IMR-90 (cell line): Measurements from ENCODE around the gene DGKE. TPM values are rescaled to one million over a fixed set of nuclear protein-coding genes. Genes with fewer than 3 reads are reported as not detected.

ENCODE experiments used
- ATAC-seq: fragments of 200-7000 bp; cut with Tn5 transposase; 2 replicates; pipeline ENCODE4 v1.9.1; 2020; ENCODE audit warnings: low read depth, mild to moderate bottlenecking, moderate library complexity
- Bru-seq: library from RNA; stranded (reverse); fragments of 400-500 nt; gene quantifications from one replicate; lab custom pipeline; 2021; lab: Mats Ljungman, UMichigan
- BruChase-seq, 2 experiments: library from RNA; stranded (reverse); fragments of 400-500 nt; gene quantifications; one replicate each; lab custom pipeline; 2021; lab: Mats Ljungman, UMichigan
- BruUV-seq: library from RNA; stranded (reverse); fragments of 400-500 nt; replicated peaks from 2 replicates; lab custom pipeline; 2021; lab: Mats Ljungman, UMichigan
- CTCF ChIA-PET: fragments of 300-600 bp; formaldehyde crosslinking; extraction: SDS; loops from one replicate; lab custom pipeline; 2021; ENCODE audit warnings: antibody characterized with exemption; lab: Yijun Ruan, JAX
- POLR2A ChIA-PET: fragments of 300-600 bp; sonication (Branson Sonifier 250); formaldehyde crosslinking; loops from one replicate; lab custom pipeline; 2022; ENCODE audit warnings: antibody characterized with exemption; ENCODE audit not compliant: unreplicated experiment; lab: Charles Lee
- DNase-seq: peaks from one replicate; pipeline ENCODE4 v3.0.0; 2013
- H2AFZ ChIP-seq: replicated peaks from 2 replicates; pipeline ENCODE3; 2013; ENCODE audit warnings: low read length, mild to moderate bottlenecking; ENCODE audit not compliant: poor library complexity
- H2AK5ac ChIP-seq: 2 replicates; pipeline ENCODE4 v1.6.1; 2013; ENCODE audit warnings: low read depth, low read length, inconsistent platforms
- H2AK9ac ChIP-seq: replicated peaks from 2 replicates; pipeline ENCODE3; 2013; ENCODE audit warnings: mild to moderate bottlenecking, low read depth, low read length, moderate library complexity; ENCODE audit not compliant: poor library complexity
- H2BK120ac ChIP-seq: 2 replicates; pipeline ENCODE4 v1.6.1; 2013; ENCODE audit warnings: low read depth, low read length, inconsistent platforms
- H2BK15ac ChIP-seq: 3 replicates; pipeline ENCODE4 v1.6.1; 2013; ENCODE audit warnings: low read depth, low read length, inconsistent platforms
- H2BK20ac ChIP-seq: 2 replicates; pipeline ENCODE4 v1.6.1; 2013; ENCODE audit warnings: low read depth, mild to moderate bottlenecking, inconsistent platforms, low read length, moderate library complexity
- H2BK5ac ChIP-seq: 2 replicates; pipeline ENCODE4 v1.6.1; 2013; ENCODE audit warnings: mild to moderate bottlenecking, low read depth, low read length, inconsistent platforms; ENCODE audit not compliant: poor library complexity, severe bottlenecking
- H3K14ac ChIP-seq: replicated peaks from 2 replicates; pipeline ENCODE4 v1.6.1; 2013; ENCODE audit warnings: low read depth, low read length, inconsistent platforms
- H3K18ac ChIP-seq: 2 replicates; pipeline ENCODE4 v1.6.1; 2013; ENCODE audit warnings: low read depth, low read length, control low read depth
- H3K23ac ChIP-seq: 2 replicates; pipeline ENCODE4 v1.6.1; 2013; ENCODE audit warnings: low read depth, low read length, inconsistent platforms
- H3K27ac ChIP-seq: 2 replicates; pipeline ENCODE4 v1.5.1; 2013; ENCODE audit warnings: mild to moderate bottlenecking, control low read depth, low read length; ENCODE audit not compliant: insufficient read depth
- H3K27me3 ChIP-seq: 2 replicates; pipeline ENCODE4 v1.6.1; 2013; ENCODE audit warnings: low read length; ENCODE audit not compliant: control insufficient read depth, insufficient read depth
- H3K36me3 ChIP-seq: 2 replicates; pipeline ENCODE4 v1.6.1; 2013; ENCODE audit warnings: low read length, mixed read lengths; ENCODE audit not compliant: control insufficient read depth, insufficient read depth
- H3K4ac ChIP-seq: 2 replicates; pipeline ENCODE4 v1.6.1; 2013; ENCODE audit warnings: low read depth, low read length, inconsistent platforms
- H3K4me1 ChIP-seq: 2 replicates; pipeline ENCODE4 v1.6.1; 2013; ENCODE audit warnings: low read length, mixed read lengths; ENCODE audit not compliant: control insufficient read depth, insufficient read depth
- H3K4me2 ChIP-seq: 2 replicates; pipeline ENCODE4 v1.6.1; 2013; ENCODE audit warnings: low read depth, mild to moderate bottlenecking, control low read depth, low read length, moderate library complexity
- H3K4me3 ChIP-seq: 2 replicates; pipeline ENCODE4 v1.5.1; 2013; ENCODE audit warnings: low read depth, mild to moderate bottlenecking, control low read depth, low read length, moderate library complexity; ENCODE audit not compliant: insufficient read depth
- H3K56ac ChIP-seq: 2 replicates; pipeline ENCODE4 v1.6.1; 2013; ENCODE audit warnings: low read length, inconsistent platforms; ENCODE audit not compliant: insufficient read depth; ENCODE audit errors: extremely low read depth
- H3K79me1 ChIP-seq, 2 experiments: 2 replicates each; pipeline ENCODE4 v1.6.1; 2013; ENCODE audit warnings: low read length in 2 of 2, inconsistent platforms in 1 of 2, low read depth in 1 of 2
- H3K9ac ChIP-seq: 2 replicates; pipeline ENCODE4 v1.6.1; 2013; ENCODE audit warnings: low read depth, low read length, control low read depth
- H3K9me1 ChIP-seq: 2 replicates; pipeline ENCODE4 v1.6.1; 2013; ENCODE audit warnings: low read length, inconsistent platforms; ENCODE audit not compliant: insufficient read depth
- H3K9me3 ChIP-seq: 2 replicates; pipeline ENCODE4 v1.6.1; 2013; ENCODE audit warnings: low read length; ENCODE audit not compliant: control insufficient read depth, insufficient read depth
- H4K20me1 ChIP-seq: 2 replicates; pipeline ENCODE4 v1.6.1; 2013; ENCODE audit warnings: low read length, inconsistent platforms; ENCODE audit not compliant: insufficient read depth
- H4K5ac ChIP-seq: 2 replicates; pipeline ENCODE4 v1.6.1; 2013; ENCODE audit warnings: mild to moderate bottlenecking, low read depth, low read length, control low read depth
- H4K8ac ChIP-seq, 2 experiments: 2 replicates each; pipeline ENCODE4 v1.6.1; 2013; ENCODE audit warnings: low read depth in 2 of 2, low read length in 2 of 2, control low read depth in 1 of 2, inconsistent platforms in 1 of 2
- H4K91ac ChIP-seq: 2 replicates; pipeline ENCODE4 v1.6.1; 2013; ENCODE audit warnings: low read depth, low read length, inconsistent platforms; ENCODE audit not compliant: insufficient read depth
- BHLHE40 ChIP-seq: fragments of 150-350 bp; IDR thresholded peaks from 2 replicates; pipeline ENCODE4 v1.6.1; 2016; ENCODE audit warnings: mild to moderate bottlenecking, low read depth, low read length
- CEBPB ChIP-seq: IDR thresholded peaks from 2 replicates; pipeline ENCODE4 v1.6.1; 2012; ENCODE audit warnings: low read depth, low read length, improper control_type of control experiment
- CHD1 ChIP-seq: IDR thresholded peaks from 2 replicates; pipeline ENCODE4 v1.6.1; 2012; ENCODE audit warnings: low read depth, low read length, improper control_type of control experiment
- FOS ChIP-seq: fragments of 150-350 bp; IDR thresholded peaks from 2 replicates; pipeline ENCODE4 v1.6.1; 2016; ENCODE audit warnings: low read depth, low read length
- MAZ ChIP-seq: IDR thresholded peaks from 2 replicates; pipeline ENCODE4 v1.6.1; 2012; ENCODE audit warnings: low read depth, mild to moderate bottlenecking, low read length, improper control_type of control experiment, moderate library complexity, borderline replicate concordance
- MXI1 ChIP-seq: IDR thresholded peaks from 2 replicates; pipeline ENCODE4 v1.6.1; 2012; ENCODE audit warnings: low read depth, mild to moderate bottlenecking, low read length, moderate library complexity, borderline replicate concordance
- NFE2L2 ChIP-seq: fragments of 150-350 bp; IDR thresholded peaks from 2 replicates; pipeline ENCODE4 v1.6.1; 2016; ENCODE audit warnings: low read depth, mild to moderate bottlenecking, low read length
- POLR2A ChIP-seq: IDR thresholded peaks from 2 replicates; pipeline ENCODE4 v1.6.1; 2012; ENCODE audit warnings: mild to moderate bottlenecking, low read depth, low read length
- RCOR1 ChIP-seq: IDR thresholded peaks from 2 replicates; pipeline ENCODE4 v1.6.1; 2012; ENCODE audit warnings: mild to moderate bottlenecking, low read length, improper control_type of control experiment; ENCODE audit not compliant: insufficient replicate concordance
- RFX5 ChIP-seq: IDR thresholded peaks from 2 replicates; pipeline ENCODE4 v1.8.0; 2012; ENCODE audit warnings: low read depth, mild to moderate bottlenecking, low read length, moderate library complexity
- WGBS, 2 experiments: methylation state at CpG; one replicate each; pipeline versions ENCODE4 v1.1.5 to v1.1.7; 2013; ENCODE audit warnings: missing lambda C conversion rate in 2 of 2; ENCODE audit not compliant: insufficient read length in 1 of 2; ENCODE audit errors: extremely low coverage in 2 of 2; 5-methylcytosine and 5-hydroxymethylcytosine counted together
- dilution Hi-C: fragments of 300-500 bp; cut with HindIII; formaldehyde crosslinking; loops from one replicate; pipeline ENCODE4 v1.14.3; 2018; ENCODE audit warnings: low sequenced_read_pairs; ENCODE audit not compliant: unreplicated experiment
- in situ Hi-C: fragments of 300-500 bp; cut with MboI; formaldehyde crosslinking; loops from 3 replicates; pipeline ENCODE4 v1.14.3; 2019; ENCODE audit warnings: low sequenced_read_pairs, inconsistent platforms, mixed read lengths
- intact Hi-C: fragments of 100-400 bp; cut with micrococcal nuclease; formaldehyde crosslinking; loops from 2 replicates; pipeline ENCODE4 v1.10.0; 2022
- long read RNA-seq: library from polyadenylated mRNA; unstranded; transcript quantifications from one replicate; pipeline ENCODE4 v2.0.0, GENCODE V29; 2021; ENCODE audit not compliant: unreplicated experiment
- polyA plus RNA-seq, 3 experiments: library from polyadenylated mRNA; depleted of rRNA; stranded (reverse); fragments of >200 nt; gene quantifications; 2 replicates each; pipeline ENCODE4 v1.2.3, GENCODE V29; 2012; ENCODE audit warnings: low replicate concordance in 1 of 3
- total RNA-seq: library from RNA; depleted of rRNA; stranded (reverse); fragments of >200 nt; gene quantifications from 2 replicates; pipeline ENCODE4 v1.2.3, GENCODE V29; 2012; rRNA removed
- TF ChIP-seq, protein P1 (sequence below): conservative IDR thresholded peaks from 2 replicates; pipeline ENCODE4 v1.5.1; 2012; ENCODE audit warnings: mild to moderate bottlenecking, low read depth, low read length, improper control_type of control experiment
- TF ChIP-seq, protein P2 (sequence below): fragments of 150-350 bp; IDR thresholded peaks from 2 replicates; pipeline ENCODE4 v1.6.1; 2016; ENCODE audit warnings: low read depth, mild to moderate bottlenecking, low read length, moderate library complexity, borderline replicate concordance

Gene DGKE
- total RNA-seq, result 4.7 and 5.0 TPM in 2 replicates
- polyA plus RNA-seq (2012; rRNA removed), result 2.4 and 3.9 TPM in 2 replicates
- 1.0 and 1.4 TPM in 2 replicates for polyA plus RNA-seq (2012; cell fraction: cytosol; rRNA removed)
- 17.7 and 19.8 TPM in 2 replicates for polyA plus RNA-seq (2012; cell fraction: nucleus; rRNA removed; ENCODE audit: low replicate concordance)
- Bru-seq, nascent RNA, result percentile 68 among the genes with signal in this experiment
- BruChase-seq, experiment 1, labeled RNA remaining after a 6-hour chase, result percentile 65 among the genes with signal in this experiment
- percentile 71 among the genes with signal in this experiment for BruChase-seq, experiment 2, labeled RNA remaining after a 2-hour chase
- long read RNA-seq, partial matches to known transcripts, result 1 of 3 reads
- long read RNA-seq, other reads (novel, unspliced or antisense), result 1 of 3 reads

DNA sequence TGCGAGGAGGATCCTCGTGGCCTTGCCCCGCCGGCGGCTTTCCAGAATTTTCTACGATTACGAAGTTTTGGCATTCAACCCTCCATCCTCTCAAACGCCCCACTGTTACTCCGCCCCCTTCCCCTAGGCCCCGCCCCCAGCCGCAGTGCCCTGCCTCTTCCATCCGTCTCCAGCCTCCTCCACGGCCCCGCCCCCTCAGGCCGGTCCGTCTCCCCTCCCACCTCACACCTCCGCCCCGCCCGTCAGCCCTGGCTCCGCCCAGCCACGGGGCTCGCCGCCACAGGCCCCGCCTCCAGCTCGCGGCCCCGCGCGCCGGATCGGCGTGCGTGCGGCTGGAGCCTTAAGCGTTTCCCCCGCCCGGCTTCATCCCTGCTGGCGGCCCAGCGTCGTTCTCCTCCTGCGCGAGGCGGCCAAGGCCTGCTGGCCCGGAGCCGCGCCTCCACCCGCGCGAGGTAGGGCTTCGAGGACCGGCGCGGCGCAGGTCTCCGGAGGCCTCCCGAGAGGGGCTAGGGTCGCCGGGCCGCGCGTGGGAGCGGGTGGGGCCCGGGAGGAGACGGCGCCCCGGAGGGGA lies at the start of gene DGKE, which contains the start of gene C17orf67:
Gene DGKE (plus strand): TSS at position 343 of the 571 bp plus-strand sequence. CDS start 645 bp downstream, outside the sequence.
Gene C17orf67 (minus strand): TSS at position 112 of the 571 bp plus-strand sequence. CDS start 18,110 bp downstream, outside the sequence.
- Histone ChIP-seq H3K36me3 (no peaks in the 10 kb centered on the region; the same call in 1 of the 2 replicates), H3K4me3 (peak within 1 kb of the TSS; percentile 85), H3K27ac (peak within 1 kb of the TSS; percentile 57), H3K9me1 (peaks cover 21% of the 10 kb centered on the region), H2BK20ac (no peak within 1 kb of the TSS), H3K4me1 (peaks cover 8% of the 10 kb centered on the region), H3K14ac (peak within 1 kb of the TSS; percentile 75), H2BK5ac (peak within 1 kb of the TSS; percentile 79), H3K23ac (peak within 1 kb of the TSS; percentile 92), H3K4ac (peak within 1 kb of the TSS; percentile 86), H3K9me3 (no peaks in the 10 kb centered on the region), H4K8ac (peak within 1 kb of the TSS; percentile 20 to 85; a peak in 3 of 4 replicates), H4K91ac (peak within 1 kb of the TSS; percentile 69), H2AK9ac (peak within 1 kb of the TSS; percentile 95), H3K4me2 (peak within 1 kb of the TSS; percentile 91), H2AK5ac (peak within 1 kb of the TSS; percentile 67; the same call in 1 of the 2 replicates), H4K5ac (peak within 1 kb of the TSS; percentile 56; the same call in 1 of the 2 replicates), H2BK120ac (peak within 1 kb of the TSS; percentile 59; the same call in 1 of the 2 replicates), H3K56ac (no peak within 1 kb of the TSS), H2BK15ac (no peak within 1 kb of the TSS; the same call in 2 of the 3 replicates), H2AFZ (peak within 1 kb of the TSS; percentile 93), H3K18ac (no peak within 1 kb of the TSS), H3K27me3 (no peaks in the 10 kb centered on the region), H4K20me1 (peaks cover 19% of the 10 kb centered on the region), H3K79me1 (peaks cover 36 to 45% of the 10 kb centered on the region in 2 experiments), H3K9ac (peak within 1 kb of the TSS; percentile 64)
- dilution Hi-C loops, result no loop called here
- CTCF ChIA-PET, result interaction anchor here (1.5 kb wide), 1 partner anchor 16 kb away, joined by 5 read pairs; no protein-coding TSS in a partner anchor
- ATAC-seq (peak; percentile 95), DNase-seq (peak; percentile 94)
- POLR2A ChIA-PET, result no interaction called here
- WGBS, 2 experiments, result 0% methylated on average over 17 of the region's 66 CpGs; no CpG with 5 or more reads in 1 of the 2 experiments
- intact Hi-C loops, result loop anchor here (1.0 to 5.0 kb wide), 2 partner anchors 80 to 242 kb away; partner anchors contain the start of genes NOG and TRIM25
- BruUV-seq, result no TSS peak
- in situ Hi-C loops, result no loop called here
- TF ChIP-seq CEBPB, result no peak
- TF ChIP-seq POLR2A, result no peak
- no peak for TF ChIP-seq CHD1
- TF ChIP-seq NFE2L2, result no peak
- peak; percentile 69; the same call in 1 of the 2 replicates for TF ChIP-seq MXI1
- peak; percentile 71; the same call in 1 of the 2 replicates for TF ChIP-seq MAZ
- TF ChIP-seq RCOR1, result peak; percentile 3
- no peak for TF ChIP-seq FOS
- TF ChIP-seq, protein P1, sequence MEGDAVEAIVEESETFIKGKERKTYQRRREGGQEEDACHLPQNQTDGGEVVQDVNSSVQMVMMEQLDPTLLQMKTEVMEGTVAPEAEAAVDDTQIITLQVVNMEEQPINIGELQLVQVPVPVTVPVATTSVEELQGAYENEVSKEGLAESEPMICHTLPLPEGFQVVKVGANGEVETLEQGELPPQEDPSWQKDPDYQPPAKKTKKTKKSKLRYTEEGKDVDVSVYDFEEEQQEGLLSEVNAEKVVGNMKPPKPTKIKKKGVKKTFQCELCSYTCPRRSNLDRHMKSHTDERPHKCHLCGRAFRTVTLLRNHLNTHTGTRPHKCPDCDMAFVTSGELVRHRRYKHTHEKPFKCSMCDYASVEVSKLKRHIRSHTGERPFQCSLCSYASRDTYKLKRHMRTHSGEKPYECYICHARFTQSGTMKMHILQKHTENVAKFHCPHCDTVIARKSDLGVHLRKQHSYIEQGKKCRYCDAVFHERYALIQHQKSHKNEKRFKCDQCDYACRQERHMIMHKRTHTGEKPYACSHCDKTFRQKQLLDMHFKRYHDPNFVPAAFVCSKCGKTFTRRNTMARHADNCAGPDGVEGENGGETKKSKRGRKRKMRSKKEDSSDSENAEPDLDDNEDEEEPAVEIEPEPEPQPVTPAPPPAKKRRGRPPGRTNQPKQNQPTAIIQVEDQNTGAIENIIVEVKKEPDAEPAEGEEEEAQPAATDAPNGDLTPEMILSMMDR, result no peak
- TF ChIP-seq RFX5, result no peak
- no peak for TF ChIP-seq BHLHE40
- TF ChIP-seq, protein P2, sequence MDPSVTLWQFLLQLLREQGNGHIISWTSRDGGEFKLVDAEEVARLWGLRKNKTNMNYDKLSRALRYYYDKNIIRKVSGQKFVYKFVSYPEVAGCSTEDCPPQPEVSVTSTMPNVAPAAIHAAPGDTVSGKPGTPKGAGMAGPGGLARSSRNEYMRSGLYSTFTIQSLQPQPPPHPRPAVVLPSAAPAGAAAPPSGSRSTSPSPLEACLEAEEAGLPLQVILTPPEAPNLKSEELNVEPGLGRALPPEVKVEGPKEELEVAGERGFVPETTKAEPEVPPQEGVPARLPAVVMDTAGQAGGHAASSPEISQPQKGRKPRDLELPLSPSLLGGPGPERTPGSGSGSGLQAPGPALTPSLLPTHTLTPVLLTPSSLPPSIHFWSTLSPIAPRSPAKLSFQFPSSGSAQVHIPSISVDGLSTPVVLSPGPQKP, result no peak
